SK-N-SH (cell line): ENCODE results near the gene CIROP. TPM values are rescaled to one million over a fixed set of nuclear protein-coding genes. Genes with fewer than 3 reads are reported as not detected.

Experiments
- CTCF ChIA-PET: fragments of 300-600, 350-600 bp; formaldehyde crosslinking; extraction: SDS; loops from one replicate; lab custom pipeline; 2021; lab: Yijun Ruan, JAX
- POLR2A ChIA-PET: fragments of 350-600 bp; sonication (Branson Sonifier 250); formaldehyde crosslinking; extraction: SDS; loops from one replicate; lab custom pipeline; 2020; ENCODE audit warnings: antibody characterized with exemption, inconsistent platforms; lab: Yijun Ruan, JAX
- DNase-seq: peaks from one replicate; pipeline ENCODE4 v3.0.0; 2012
- H2AFZ ChIP-seq: fragments of 200-600 bp; sonication (generic); 2 replicates; pipeline ENCODE4 v1.8.1; 2016; ENCODE audit warnings: antibody characterized with exemption, mild to moderate bottlenecking, low read depth
- H3F3A ChIP-seq: fragments of 200-600 bp; sonication (generic); replicated peaks from 2 replicates; pipeline ENCODE3; 2016; ENCODE audit warnings: antibody characterized with exemption, mild to moderate bottlenecking; ENCODE audit not compliant: insufficient read depth
- H3K27ac ChIP-seq, 2 experiments: fragments of 200-500 bp in 1 of 2; fragments of 200-600 bp in 1 of 2; sonication (Bioruptor generic) in 1 of 2; sonication (generic), shearing (Covaris generic) in 1 of 2; 2 replicates each; pipeline versions ENCODE4 v1.5.1 to v1.6.1; 2014 to 2016; ENCODE audit warnings: low read depth in 2 of 2, inconsistent platforms in 1 of 2, low read length in 1 of 2, mild to moderate bottlenecking in 1 of 2, mixed read lengths in 1 of 2
- H3K27me3 ChIP-seq: fragments of 200-600 bp; sonication (generic), shearing (Covaris generic); 2 replicates; pipeline ENCODE4 v1.6.1; 2016; ENCODE audit warnings: mixed run types; ENCODE audit not compliant: insufficient read depth
- H3K36me3 ChIP-seq, 2 experiments: fragments of 200-500 bp in 1 of 2; fragments of 200-600 bp in 1 of 2; sonication (Bioruptor generic) in 1 of 2; sonication (generic) in 1 of 2; replicated peaks in 1 of 2; 2 replicates each; pipeline versions ENCODE3 to v1.5.1; 2014 to 2016; ENCODE audit warnings: low read length in 1 of 2, mild to moderate bottlenecking in 1 of 2; ENCODE audit not compliant: insufficient read depth in 2 of 2, control insufficient read depth in 1 of 2
- H3K4me1 ChIP-seq, 2 experiments: fragments of 200-500 bp in 1 of 2; fragments of 200-600 bp in 1 of 2; sonication (Bioruptor generic) in 1 of 2; sonication (generic), shearing (Covaris generic) in 1 of 2; 2 replicates each; pipeline versions ENCODE4 v1.5.1 to v1.6.1; 2014 to 2016; ENCODE audit warnings: low read depth in 1 of 2, low read length in 1 of 2, mixed run types in 1 of 2; ENCODE audit not compliant: insufficient read depth in 2 of 2, control insufficient read depth in 1 of 2
- H3K4me2 ChIP-seq: fragments of 200-600 bp; sonication (generic), shearing (Covaris generic); 2 replicates; pipeline ENCODE4 v1.6.1; 2017; ENCODE audit warnings: mixed run types
- H3K4me3 ChIP-seq, 2 experiments: fragments of 200-500 bp in 1 of 2; fragments of 200-600 bp in 1 of 2; sonication (Bioruptor generic) in 1 of 2; sonication (generic), shearing (Covaris generic) in 1 of 2; 2 replicates each; pipeline versions ENCODE4 v1.5.1 to v1.8.1; 2014 to 2016; ENCODE audit warnings: low read depth in 2 of 2, inconsistent platforms in 1 of 2, low read length in 1 of 2, mild to moderate bottlenecking in 1 of 2, mixed read lengths in 1 of 2, moderate library complexity in 1 of 2
- H3K79me2 ChIP-seq: fragments of 200-600 bp; sonication (generic); 2 replicates; pipeline ENCODE4 v1.8.1; 2017; ENCODE audit warnings: mild to moderate bottlenecking; ENCODE audit not compliant: insufficient read depth
- H3K9ac ChIP-seq: fragments of 200-600 bp; sonication (generic); 2 replicates; pipeline ENCODE4 v1.6.1; 2017; ENCODE audit warnings: mixed run types
- H3K9me2 ChIP-seq: fragments of 200-600 bp; sonication (generic); 2 replicates; pipeline ENCODE4 v1.6.1; 2017; ENCODE audit warnings: mixed run types
- H3K9me3 ChIP-seq: fragments of 200-600 bp; sonication (generic); 2 replicates; pipeline ENCODE4 v1.6.1; 2017; ENCODE audit warnings: mixed run types, mild to moderate bottlenecking, moderate library complexity
- H4K20me1 ChIP-seq: fragments of 200-600 bp; sonication (generic); 2 replicates; pipeline ENCODE4 v1.6.1; 2017; ENCODE audit warnings: mild to moderate bottlenecking, mixed run types; ENCODE audit not compliant: insufficient read depth
- CHD2 ChIP-seq: fragments of 150-350 bp; IDR thresholded peaks from 2 replicates; pipeline ENCODE4 v1.6.1; 2018; ENCODE audit warnings: low read length; ENCODE audit not compliant: partially characterized antibody
- CTCF ChIP-seq: fragments of 200-600 bp; sonication (generic); IDR thresholded peaks from 2 replicates; pipeline ENCODE4 v1.6.1; 2017; ENCODE audit warnings: antibody characterized with exemption, mild to moderate bottlenecking, moderate library complexity
- ELF1 ChIP-seq: IDR thresholded peaks from 2 replicates; pipeline ENCODE4 v1.4.0; 2012
- EP300 ChIP-seq, 2 experiments: IDR thresholded peaks; 2 replicates each; pipeline versions ENCODE4 v1.4.0 to v1.6.1; 2012; ENCODE audit warnings: borderline replicate concordance in 1 of 2, low read depth in 1 of 2, low read length in 1 of 2
- FOXM1 ChIP-seq: IDR thresholded peaks from 2 replicates; pipeline ENCODE4 v1.4.0; 2012; ENCODE audit warnings: low read depth, mild to moderate bottlenecking
- GATA2 ChIP-seq: sonication (generic); formaldehyde crosslinking; IDR thresholded peaks from 2 replicates; pipeline ENCODE4 v1.5.0; 2020; ENCODE audit warnings: mild to moderate bottlenecking, missing genetic modification reagents
- IRF3 ChIP-seq: fragments of 150-350 bp; IDR thresholded peaks from 2 replicates; pipeline ENCODE4 v1.6.1; 2016; ENCODE audit warnings: mild to moderate bottlenecking, low read depth, low read length
- JUND ChIP-seq: IDR thresholded peaks from 2 replicates; pipeline ENCODE4 v1.4.0; 2012
- MEF2A ChIP-seq: IDR thresholded peaks from 2 replicates; pipeline ENCODE4 v1.4.0; 2012; ENCODE audit warnings: low read depth, borderline replicate concordance
- MXI1 ChIP-seq: IDR thresholded peaks from 2 replicates; pipeline ENCODE4 v1.6.1; 2012; ENCODE audit warnings: mild to moderate bottlenecking, low read depth, low read length, improper control_type of control experiment
- NFIC ChIP-seq: IDR thresholded peaks from 2 replicates; pipeline ENCODE4 v1.4.0; 2012; ENCODE audit warnings: borderline replicate concordance
- NRF1 ChIP-seq: IDR thresholded peaks from 2 replicates; pipeline ENCODE4 v1.6.1; 2012; ENCODE audit warnings: low read depth, mild to moderate bottlenecking, low read length
- PBX3 ChIP-seq: IDR thresholded peaks from 2 replicates; pipeline ENCODE4; 2012
- RAD21 ChIP-seq: IDR thresholded peaks from 2 replicates; pipeline ENCODE4 v1.6.1; 2012; ENCODE audit warnings: mild to moderate bottlenecking, low read length
- REST ChIP-seq: IDR thresholded peaks from 2 replicates; pipeline ENCODE4 v1.6.1; 2012; ENCODE audit warnings: mild to moderate bottlenecking, low read depth, low read length, moderate library complexity
- RFX5 ChIP-seq: IDR thresholded peaks from 2 replicates; pipeline ENCODE4 v1.6.1; 2012; ENCODE audit warnings: mild to moderate bottlenecking, improper control_type of control experiment, low read length
- RXRA ChIP-seq: IDR thresholded peaks from 2 replicates; pipeline ENCODE4 v1.4.0; 2012; ENCODE audit warnings: low read depth, mild to moderate bottlenecking, borderline replicate concordance
- SIN3A ChIP-seq: IDR thresholded peaks from 2 replicates; pipeline ENCODE4 v1.6.1; 2012; ENCODE audit warnings: low read depth, mild to moderate bottlenecking, low read length, moderate library complexity, borderline replicate concordance
- SMC3 ChIP-seq: IDR thresholded peaks from 2 replicates; pipeline ENCODE4 v1.6.1; 2012; ENCODE audit warnings: low read depth, low read length, improper control_type of control experiment
- TAF1 ChIP-seq: IDR thresholded peaks from 2 replicates; pipeline ENCODE4 v1.6.1; 2012; ENCODE audit warnings: low read depth, mild to moderate bottlenecking, low read length, moderate library complexity, borderline replicate concordance
- TCF12 ChIP-seq: IDR thresholded peaks from 2 replicates; pipeline ENCODE4 v1.4.0; 2012
- TEAD4 ChIP-seq: IDR thresholded peaks from 2 replicates; pipeline ENCODE4 v1.4.0; 2012; ENCODE audit warnings: mild to moderate bottlenecking, borderline replicate concordance; ENCODE audit not compliant: insufficient read depth
- YY1 ChIP-seq: IDR thresholded peaks from 2 replicates; pipeline ENCODE4 v1.4.0; 2012; ENCODE audit warnings: low read depth, mild to moderate bottlenecking
- ZBTB33 ChIP-seq: IDR thresholded peaks from 2 replicates; pipeline ENCODE4 v1.4.0; 2012; ENCODE audit warnings: low read depth, borderline replicate concordance
- WGBS: methylation state at CpG from one replicate; pipeline ENCODE4 v1.1.6; 2017; ENCODE audit warnings: low lambda C conversion rate; 5-methylcytosine and 5-hydroxymethylcytosine counted together
- polyA plus RNA-seq, 3 experiments: library from polyadenylated mRNA; depleted of rRNA; stranded (reverse); fragments of >200 nt; gene quantifications; 2 replicates each; pipeline ENCODE4 v1.2.3, GENCODE V29; 2012

The CIROP gene
- polyA plus RNA-seq, 1 of the 3 experiments (the other 2 are of a cell fraction) = not detected

- H3K9me2 ChIP-seq = no peaks in the 10 kb centered on the region
- H3K9me3 ChIP-seq = no peaks in the 10 kb centered on the region
- H3F3A ChIP-seq = peaks cover 34% of the 10 kb centered on the region
- peaks cover 14 to 25% of the 10 kb centered on the region in 2 experiments for H3K36me3 ChIP-seq
- H3K4me2 ChIP-seq = peak overlapping the region; percentile 96
- ChIA-PET CTCF (interaction anchor here (0.6 to 33.1 kb wide), 19 partner anchors 9 to 672 kb away, joined by 3 to 1566 read pairs (median 4); partner anchors contain the start of genes AJUBA, PRMT5 and PSMB5), POLR2A (interaction anchor here (0.9 to 3.9 kb wide), 7 partner anchors 10 to 73 kb away, joined by 3 to 33 read pairs (median 6); partner anchors contain the start of genes AJUBA and PSMB5)
- peaks cover 6% of the 10 kb centered on the region; the same call in 1 of the 2 replicates for H3K79me2 ChIP-seq
- 50% methylated on average over 1 of the region's 6 CpGs for WGBS
- peak overlapping the region in 1 of 2 experiments; percentile 90; a peak in 2 of 4 replicates for H3K27ac ChIP-seq
- peak; percentile 96 for DNase-seq
- H2AFZ ChIP-seq = no peak overlapping the region
- H4K20me1 ChIP-seq = no peaks in the 10 kb centered on the region; the same call in 1 of the 2 replicates
- H3K4me1 ChIP-seq = peaks cover 14 to 26% of the 10 kb centered on the region in 2 experiments; a peak in 3 of 4 replicates
- H3K27me3 ChIP-seq = no peaks in the 10 kb centered on the region
- H3K4me3 ChIP-seq = peak overlapping the region in 1 of 2 experiments; percentile 82; a peak in 2 of 4 replicates
- no peak overlapping the region for H3K9ac ChIP-seq
- TF ChIP-seq RFX5 (no peak), RAD21 (0 out of 2 replicates have a peak, but pooled peaks have one; percentile 5), YY1 (no peak), NRF1 (no peak), CTCF (no peak), SMC3 (peak; percentile 6; the same call in 1 of the 2 replicates), ELF1 (no peak), RXRA (no peak), PBX3 (no peak), FOXM1 (no peak), GATA2 (CRISPR knock-in tag) (no peak), ZBTB33 (no peak), JUND (no peak), MXI1 (peak; percentile 98), REST (peak; percentile 83), TEAD4 (no peak), SIN3A (no peak), TCF12 (peak; percentile 46; the same call in 1 of the 2 replicates), EP300 (IDR thresholded peaks at IDR 0.05; ENCODE audit: borderline replicate concordance in 1 of 2, low read depth in 1 of 2, low read length in 1 of 2) (peak in 1 of 2 experiments; percentile 38; a peak in 1 of 4 replicates), MEF2A (no peak), CHD2 (peak; percentile 74), NFIC (peak; percentile 50; the same call in 1 of the 2 replicates), TAF1 (no peak), IRF3 (no peak)
Observed at GRCh38 chr14:23055621-23056144, 49.1 kb downstream of the CIROP start.
